ENCODE measurements around the gene TRAPPC2B. TPM values are rescaled to one million over a fixed set of nuclear protein-coding genes. Genes with fewer than 3 reads are reported as not detected.
A peak's percentile ranks its signal among the peaks of the same experiment; 100 is the strongest.

Gene TRAPPC2B
- total RNA-seq, 5 donors from 2014 or later (not counting 1 experiment from before 2014, with no cell fraction given): 7.1 to 11.4 (median 9.6) TPM

- CTCF ChIA-PET: interaction anchor here in 1 of 2 donors (0.6 kb wide), 1 partner anchor 1087 kb away, joined by 5 read pairs; no protein-coding TSS in a partner anchor
- no peak overlapping the region for H3K27ac Mint-ChIP-seq
Observed at GRCh38 chr19:57376151-57376550, 12.8 kb downstream of the TRAPPC2B start.

GRCh38 chr19:57377498-57378146 is 14.3 kb downstream of the TRAPPC2B start:
- ATAC-seq (replicated peaks in 1 of 4): no peak
- CTCF ChIA-PET: no interaction called here
- no CpG with 5 or more reads among the region's 3 CpGs for WGBS (ENCODE audit: insufficient coverage)

More at GRCh38 chr19:57376151-57376550, 12.8 kb downstream of the TRAPPC2B start:
- POLR2A ChIA-PET: no interaction called here
- peaks cover 26 to 63% (median 56%) of the 10 kb centered on the region in 3 donors for H3K9me3 Mint-ChIP-seq
- no peak overlapping the region for H3K4me3 Mint-ChIP-seq
- H3K4me1 Mint-ChIP-seq: no peaks in the 10 kb centered on the region
- DNase-seq: no peak
- H3K4me1 ChIP-seq (ENCODE audit: control insufficient read depth in 1 of 2, extremely low read depth in 1 of 2, insufficient read depth in 2 of 2, low read length in 2 of 2): no peaks in the 10 kb centered on the region
- WGBS (ENCODE audit: insufficient coverage): 100% methylated on average over 3 of the region's 6 CpGs
- H3K27me3 ChIP-seq (replicated peaks in 1 of 2; ENCODE audit: control insufficient read depth in 2 of 2, extremely low read depth in 1 of 2, insufficient read depth in 2 of 2, low read length in 1 of 2): no peaks in the 10 kb centered on the region
- peaks cover 14% of the 10 kb centered on the region for H3K9me3 ChIP-seq
- no peak overlapping the region for H3K27ac ChIP-seq (ENCODE audit: low read length)
- peaks cover 75% of the 10 kb centered on the region for H3K36me3 Mint-ChIP-seq
- ATAC-seq (replicated peaks in 1 of 4): no peak
- H3K4me3 ChIP-seq (ENCODE audit: control insufficient read depth in 1 of 2, extremely low read depth in 1 of 2, low read length in 1 of 2): no peak overlapping the region
- H3K27me3 Mint-ChIP-seq: no peaks in the 10 kb centered on the region
- H3K36me3 ChIP-seq (ENCODE audit: control insufficient read depth in 2 of 2, extremely low read depth in 1 of 2, insufficient read depth in 1 of 2, low read length in 1 of 2): peaks cover 10 to 25% of the 10 kb centered on the region in 2 donors

GRCh38 chr19:57380923-57381322 is 17.6 kb downstream of the TRAPPC2B start:
- Histone ChIP-seq H3K36me3 (ENCODE audit: control insufficient read depth in 2 of 2, extremely low read depth in 1 of 2, insufficient read depth in 1 of 2, low read length in 1 of 2) (peaks cover 0 to 4% of the 10 kb centered on the region in 2 donors), H3K4me3 (ENCODE audit: control insufficient read depth in 1 of 2, extremely low read depth in 1 of 2, low read length in 1 of 2) (no peak overlapping the region), H3K4me1 (ENCODE audit: control insufficient read depth in 1 of 2, extremely low read depth in 1 of 2, insufficient read depth in 2 of 2, low read length in 2 of 2) (no peaks in the 10 kb centered on the region), H3K27me3 (replicated peaks in 1 of 2; ENCODE audit: control insufficient read depth in 2 of 2, extremely low read depth in 1 of 2, insufficient read depth in 2 of 2, low read length in 1 of 2) (peaks cover 0 to 3% of the 10 kb centered on the region in 2 experiments), H3K27ac (ENCODE audit: low read length) (no peak overlapping the region), H3K9me3 (peaks cover 14% of the 10 kb centered on the region)
- DNase-seq (no peak), ATAC-seq (replicated peaks in 1 of 4) (no peak)
- H3K36me3 Mint-ChIP-seq: peaks cover 30% of the 10 kb centered on the region
- H3K4me1 Mint-ChIP-seq: no peaks in the 10 kb centered on the region
- peaks cover 10 to 46% (median 33%) of the 10 kb centered on the region in 3 donors for H3K9me3 Mint-ChIP-seq
- H3K4me3 Mint-ChIP-seq: no peak overlapping the region
- ChIA-PET CTCF (no interaction called here), POLR2A (no interaction called here)
- H3K27me3 Mint-ChIP-seq: peaks cover 0 to 1% of the 10 kb centered on the region in 2 donors
- no peak overlapping the region for H3K27ac Mint-ChIP-seq

More at GRCh38 chr19:57377498-57378146, 14.3 kb downstream of the TRAPPC2B start:
- H3K27ac Mint-ChIP-seq: no peak overlapping the region
- H3K27ac ChIP-seq (ENCODE audit: low read length): no peak overlapping the region
- peak overlapping the region in 1 of 2 donors; percentile 26 for H3K4me3 ChIP-seq (ENCODE audit: control insufficient read depth in 1 of 2, extremely low read depth in 1 of 2, low read length in 1 of 2)
- no peak for DNase-seq
- H3K4me3 Mint-ChIP-seq: no peak overlapping the region
- H3K4me1 ChIP-seq (ENCODE audit: control insufficient read depth in 1 of 2, extremely low read depth in 1 of 2, insufficient read depth in 2 of 2, low read length in 2 of 2): no peaks in the 10 kb centered on the region
- H3K27me3 Mint-ChIP-seq: no peaks in the 10 kb centered on the region
- H3K9me3 ChIP-seq: peaks cover 14% of the 10 kb centered on the region
- no peaks in the 10 kb centered on the region for H3K27me3 ChIP-seq (replicated peaks in 1 of 2; ENCODE audit: control insufficient read depth in 2 of 2, extremely low read depth in 1 of 2, insufficient read depth in 2 of 2, low read length in 1 of 2)
- H3K4me1 Mint-ChIP-seq: no peaks in the 10 kb centered on the region
- H3K36me3 ChIP-seq (ENCODE audit: control insufficient read depth in 2 of 2, extremely low read depth in 1 of 2, insufficient read depth in 1 of 2, low read length in 1 of 2): peaks cover 10 to 13% of the 10 kb centered on the region in 2 donors
- POLR2A ChIA-PET: no interaction called here
- H3K9me3 Mint-ChIP-seq: peaks cover 19 to 53% (median 47%) of the 10 kb centered on the region in 3 donors
- peaks cover 60% of the 10 kb centered on the region for H3K36me3 Mint-ChIP-seq

GRCh38 chr19:57382806-57383488 is 19.6 kb downstream of the TRAPPC2B start:
- no peaks in the 10 kb centered on the region for H3K36me3 ChIP-seq (ENCODE audit: control insufficient read depth in 2 of 2, extremely low read depth in 1 of 2, insufficient read depth in 1 of 2, low read length in 1 of 2)
- H3K27ac ChIP-seq (ENCODE audit: low read length): no peak overlapping the region
- peaks cover 0 to 3% of the 10 kb centered on the region in 2 experiments for H3K27me3 ChIP-seq (replicated peaks in 1 of 2; ENCODE audit: control insufficient read depth in 2 of 2, extremely low read depth in 1 of 2, insufficient read depth in 2 of 2, low read length in 1 of 2)
- ATAC-seq (replicated peaks in 1 of 4) (no peak), DNase-seq (no peak)
- WGBS (ENCODE audit: insufficient coverage): no CpG with 5 or more reads among the region's 7 CpGs
- Mint-ChIP-seq H3K36me3 (peaks cover 11% of the 10 kb centered on the region), H3K27me3 (peaks cover 0 to 1% of the 10 kb centered on the region in 2 donors), H3K4me3 (no peak overlapping the region), H3K4me1 (no peaks in the 10 kb centered on the region), H3K27ac (no peak overlapping the region), H3K9me3 (peaks cover 10 to 33% (median 23%) of the 10 kb centered on the region in 3 donors)
- ChIA-PET CTCF (no interaction called here), POLR2A (interaction anchor here in 1 of 2 donors (0.6 kb wide), 1 partner anchor 17 kb away, joined by 5 read pairs; no protein-coding TSS in a partner anchor)
- no peak overlapping the region for H3K4me3 ChIP-seq (ENCODE audit: control insufficient read depth in 1 of 2, extremely low read depth in 1 of 2, low read length in 1 of 2)
- H3K4me1 ChIP-seq (ENCODE audit: control insufficient read depth in 1 of 2, extremely low read depth in 1 of 2, insufficient read depth in 2 of 2, low read length in 2 of 2): no peaks in the 10 kb centered on the region
- H3K9me3 ChIP-seq: peaks cover 5% of the 10 kb centered on the region

- Mint-ChIP-seq H3K4me1 (peaks cover 35 to 41% (median 37%) of the 10 kb centered on the region in 3 donors), H3K9me3 (peaks cover 5 to 11% (median 6%) of the 10 kb centered on the region in 3 donors)
- H3K4me3 ChIP-seq (ENCODE audit: control insufficient read depth in 1 of 2, extremely low read depth in 1 of 2, low read length in 1 of 2): peak overlapping the region; percentile 17 to 77
Observed at GRCh38 chr19:57389194-57389729, 25.9 kb downstream of the TRAPPC2B start.

More at GRCh38 chr19:57389194-57389729, 25.9 kb downstream of the TRAPPC2B start:
- Mint-ChIP-seq H3K4me3 (peak overlapping the region; percentile 95 to 98 (median 97)), H3K27ac (peak overlapping the region; percentile 92 to 97), H3K36me3 (peaks cover 33% of the 10 kb centered on the region), H3K27me3 (no peaks in the 10 kb centered on the region)
- CTCF ChIA-PET: interaction anchor here in 1 of 2 donors (0.5 to 1.0 kb wide), 4 partner anchors 17 to 770 kb away, joined by 3 read pairs; partner anchors contain the start of gene ZNF416
- ATAC-seq (replicated peaks in 1 of 4) (no peak), DNase-seq (no peak)
- Histone ChIP-seq H3K9me3 (no peaks in the 10 kb centered on the region), H3K36me3 (ENCODE audit: control insufficient read depth in 2 of 2, extremely low read depth in 1 of 2, insufficient read depth in 1 of 2, low read length in 1 of 2) (peaks cover 8 to 10% of the 10 kb centered on the region in 2 donors), H3K4me1 (ENCODE audit: control insufficient read depth in 1 of 2, extremely low read depth in 1 of 2, insufficient read depth in 2 of 2, low read length in 2 of 2) (peaks cover 14 to 16% of the 10 kb centered on the region in 2 experiments), H3K27ac (ENCODE audit: low read length) (peak overlapping the region; percentile 92), H3K27me3 (replicated peaks in 1 of 2; ENCODE audit: control insufficient read depth in 2 of 2, extremely low read depth in 1 of 2, insufficient read depth in 2 of 2, low read length in 1 of 2) (peaks cover 0 to 3% of the 10 kb centered on the region in 2 experiments)
- POLR2A ChIA-PET: interaction anchor here (0.5 to 0.7 kb wide), 2 partner anchors 24 to 26 kb away, joined by 4 read pairs; partner anchors contain the start of genes TRAPPC2B (in 1 of the 2) and ZNF547 (in 1 of the 2)
- 4% methylated on average over 3 of the region's 11 CpGs for WGBS (ENCODE audit: insufficient coverage)
